Epithelial cell of esophagus (primary cell): Measurements from ENCODE around the gene NUSAP1.
"Not testable (repeated sequence)": the region's sequence is repeated elsewhere in the genome, so short reads cannot be mapped to it uniquely, and the experiment has no call there.

Source experiments
- DNase-seq: peaks from one replicate; pipeline ENCODE4 v3.0.0; 2010; ENCODE audit warnings: low read depth
- H3K4me3 ChIP-seq: 2 replicates; pipeline ENCODE4 v1.5.1; 2011; ENCODE audit warnings: mild to moderate bottlenecking, low read length, control low read depth
- TF ChIP-seq, protein P1 (sequence below): IDR thresholded peaks from 2 replicates; pipeline ENCODE4 v1.5.1; 2011; ENCODE audit warnings: low read depth, mild to moderate bottlenecking, low read length, control low read depth, inconsistent platforms; ENCODE audit not compliant: insufficient read depth; ENCODE audit errors: missing control alignments

The NUSAP1 gene

DNA sequence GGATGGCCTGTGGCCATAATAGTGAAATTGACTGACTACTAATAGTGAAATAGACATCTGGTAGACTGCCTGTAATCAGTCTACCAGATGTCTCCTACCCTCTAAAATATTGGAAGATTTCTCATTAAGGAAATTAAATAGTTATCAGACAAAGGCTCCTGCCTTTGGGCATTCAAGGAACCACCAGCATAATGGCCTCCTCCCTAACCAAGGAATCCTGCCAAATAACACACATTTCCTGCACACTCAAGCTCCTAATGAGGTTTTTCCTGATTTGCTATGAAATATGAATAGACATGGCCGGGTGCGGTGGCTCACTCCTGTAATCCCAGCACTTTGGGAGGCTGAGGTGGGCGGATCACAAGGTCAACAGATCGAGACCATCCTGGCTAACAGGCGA is 14.6 kb downstream of the NUSAP1 start:
- TF ChIP-seq, protein P1, sequence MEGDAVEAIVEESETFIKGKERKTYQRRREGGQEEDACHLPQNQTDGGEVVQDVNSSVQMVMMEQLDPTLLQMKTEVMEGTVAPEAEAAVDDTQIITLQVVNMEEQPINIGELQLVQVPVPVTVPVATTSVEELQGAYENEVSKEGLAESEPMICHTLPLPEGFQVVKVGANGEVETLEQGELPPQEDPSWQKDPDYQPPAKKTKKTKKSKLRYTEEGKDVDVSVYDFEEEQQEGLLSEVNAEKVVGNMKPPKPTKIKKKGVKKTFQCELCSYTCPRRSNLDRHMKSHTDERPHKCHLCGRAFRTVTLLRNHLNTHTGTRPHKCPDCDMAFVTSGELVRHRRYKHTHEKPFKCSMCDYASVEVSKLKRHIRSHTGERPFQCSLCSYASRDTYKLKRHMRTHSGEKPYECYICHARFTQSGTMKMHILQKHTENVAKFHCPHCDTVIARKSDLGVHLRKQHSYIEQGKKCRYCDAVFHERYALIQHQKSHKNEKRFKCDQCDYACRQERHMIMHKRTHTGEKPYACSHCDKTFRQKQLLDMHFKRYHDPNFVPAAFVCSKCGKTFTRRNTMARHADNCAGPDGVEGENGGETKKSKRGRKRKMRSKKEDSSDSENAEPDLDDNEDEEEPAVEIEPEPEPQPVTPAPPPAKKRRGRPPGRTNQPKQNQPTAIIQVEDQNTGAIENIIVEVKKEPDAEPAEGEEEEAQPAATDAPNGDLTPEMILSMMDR, result no peak
- no peak overlapping the region for H3K4me3 ChIP-seq
- no peak for DNase-seq

DNA sequence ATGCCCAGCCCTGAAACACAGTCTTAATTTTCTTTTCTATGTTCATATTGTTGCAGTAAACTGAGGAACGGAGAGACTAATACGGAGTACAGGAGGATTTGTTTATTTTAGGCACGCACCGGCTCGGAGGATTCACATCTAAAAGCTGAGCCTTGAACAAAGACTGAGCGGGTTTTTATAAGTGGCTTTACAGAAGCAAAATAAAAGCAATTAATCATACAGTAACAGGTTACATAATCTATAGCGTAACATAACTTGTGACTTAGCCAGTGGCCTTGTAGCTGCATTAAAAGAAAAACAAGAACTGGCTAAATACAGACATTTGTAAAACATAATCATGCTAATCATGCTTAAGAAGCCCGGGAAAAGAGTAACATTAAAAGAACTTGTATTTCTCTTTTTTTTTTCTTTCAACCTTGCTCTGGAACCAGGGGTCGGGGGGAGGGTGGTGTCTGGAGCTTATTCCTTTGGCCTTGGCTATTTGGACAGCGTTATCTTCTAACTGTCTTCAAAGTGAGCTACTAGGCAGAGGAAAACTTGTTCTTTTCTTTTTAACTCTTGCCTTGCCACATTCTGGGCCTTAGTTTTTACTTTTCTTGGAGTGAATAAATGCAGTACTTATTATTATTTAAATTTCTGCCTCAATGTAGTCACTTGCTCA is 17.5 kb downstream of the NUSAP1 start:
- H3K4me3 ChIP-seq, result no peak overlapping the region
- TF ChIP-seq, protein P1, result no peak
- no peak for DNase-seq

DNA sequence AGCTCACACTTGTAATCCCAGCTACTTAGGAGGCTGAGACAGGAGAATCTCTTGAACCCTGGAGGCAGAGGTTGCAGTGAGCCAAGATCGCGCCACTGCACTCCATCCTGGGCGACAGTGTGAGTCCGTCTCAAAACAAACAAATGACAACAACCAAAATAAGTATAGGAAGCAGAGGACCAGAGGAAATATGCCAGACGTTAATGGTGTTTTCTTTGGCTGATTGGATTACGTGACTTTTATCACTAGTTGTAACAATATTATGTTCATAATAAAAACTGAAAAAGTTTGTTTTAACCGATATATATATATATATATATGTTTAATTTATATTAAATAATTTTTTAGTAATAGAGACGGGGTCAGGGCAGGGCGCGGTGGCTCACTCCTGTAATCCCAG is 21.7 kb downstream of the NUSAP1 start:
- TF ChIP-seq, protein P1, result no peak
- H3K4me3 ChIP-seq, result no peak overlapping the region

DNA sequence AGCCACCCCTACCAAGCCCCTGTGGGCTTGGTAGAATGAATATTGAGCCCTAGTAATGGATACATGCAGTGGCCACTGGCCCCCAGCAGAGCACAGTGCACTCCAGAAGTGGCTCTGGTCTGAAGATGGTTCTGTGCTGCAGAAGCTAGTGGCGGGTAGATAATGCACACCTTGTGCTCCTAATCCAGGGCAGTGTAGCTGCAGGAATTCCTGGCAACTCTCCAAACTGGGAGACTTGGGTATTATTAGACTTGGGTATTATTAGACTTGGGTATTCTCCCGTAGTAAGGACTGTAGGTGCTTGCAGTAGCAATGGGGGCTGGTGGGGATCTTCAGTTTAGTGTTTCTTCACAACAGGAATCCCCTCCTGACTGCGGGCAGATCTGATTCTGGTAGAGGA is 34.7 kb downstream of the NUSAP1 start:
- H3K4me3 ChIP-seq, result no peak overlapping the region
- TF ChIP-seq, protein P1, result no peak
- DNase-seq, result no peak

More for the DNA sequence above, 21.7 kb downstream of the NUSAP1 start:
- no peak for DNase-seq

DNA sequence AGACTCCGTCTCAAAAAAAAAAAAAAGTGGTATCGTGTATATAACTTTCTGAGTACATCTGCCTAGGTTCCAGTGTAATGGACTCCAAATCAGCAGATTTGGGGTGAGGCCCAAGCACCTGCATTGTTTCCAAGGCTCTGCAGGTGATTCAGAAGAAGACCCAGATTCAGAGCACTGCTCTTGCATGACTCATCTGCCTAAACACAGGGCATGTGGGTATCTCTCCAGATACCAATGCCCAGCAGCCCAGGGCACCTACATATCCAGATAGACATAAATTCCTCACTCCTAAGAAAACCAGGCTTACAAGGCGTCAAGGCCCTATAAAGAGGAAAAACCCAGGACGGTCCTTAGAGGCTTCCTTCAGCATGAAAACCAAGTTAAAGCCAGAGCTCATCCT is 45.3 kb downstream of the NUSAP1 start:
- TF ChIP-seq, protein P1, result no peak
- no peak overlapping the region for H3K4me3 ChIP-seq
- DNase-seq, result peak; percentile 47

DNA sequence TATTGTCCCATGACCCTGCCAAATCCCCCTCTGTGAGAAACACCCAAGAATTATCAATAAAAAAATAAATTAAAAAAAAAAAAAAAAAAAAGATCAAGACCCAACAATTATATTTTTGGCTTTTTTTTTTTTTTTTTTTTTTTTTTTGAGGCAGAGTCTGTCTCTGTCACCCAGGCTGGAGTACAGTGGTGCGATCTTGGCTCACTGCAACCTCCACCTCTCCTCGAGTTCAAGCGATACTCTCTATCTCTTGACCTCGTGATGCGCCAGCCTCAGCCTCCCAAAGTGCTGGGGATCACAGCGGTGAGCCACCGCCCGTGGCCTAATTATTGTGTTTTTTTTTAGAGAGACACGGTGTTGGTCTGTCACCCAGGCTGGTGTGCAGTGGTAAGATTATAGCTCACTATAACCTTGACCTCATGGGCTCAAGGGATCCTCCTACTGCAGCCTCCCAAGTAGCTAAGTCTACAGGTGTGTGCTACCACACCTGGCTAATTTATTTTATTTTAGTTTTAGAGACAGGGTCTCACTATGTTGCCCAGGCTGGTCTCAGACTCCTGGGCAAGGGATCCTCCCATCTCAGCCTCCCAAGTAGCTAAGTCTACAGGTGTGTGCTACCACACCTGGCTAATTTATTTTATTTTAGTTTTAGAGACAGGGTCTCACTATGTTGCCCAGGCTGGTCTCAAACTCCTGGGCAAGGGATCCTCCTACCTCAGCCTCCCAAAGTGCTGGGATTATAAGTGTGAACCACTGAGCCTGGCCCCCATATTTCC is 51.5 kb downstream of the NUSAP1 start:
- not testable (repeated sequence) for H3K4me3 ChIP-seq, DNase-seq

DNA sequence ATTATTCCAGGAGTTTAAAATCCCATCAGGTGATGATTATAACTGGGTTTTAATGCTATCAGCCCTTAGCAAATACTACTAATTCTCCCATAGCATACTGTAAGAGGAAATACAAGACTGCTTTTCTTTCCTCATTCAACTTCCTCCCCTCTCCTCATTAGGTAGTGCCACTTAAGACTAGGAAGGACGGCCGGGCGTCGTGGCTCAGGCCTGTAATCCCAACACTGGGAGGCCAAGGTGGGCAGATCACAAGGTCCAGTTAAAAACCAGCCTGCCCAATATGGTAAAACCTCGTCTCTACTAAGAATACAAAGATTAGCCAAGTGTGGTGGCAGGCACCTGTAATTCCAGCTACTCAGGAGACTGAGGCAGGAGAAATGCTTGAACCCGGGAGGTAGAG is 55.0 kb downstream of the NUSAP1 start:
- no peak overlapping the region for H3K4me3 ChIP-seq
- DNase-seq, result no peak
- TF ChIP-seq, protein P1, result no peak
